Muscle of leg (tissue), 11 donors: ENCODE measurements around the gene TBX10. TPM values are rescaled to one million over a fixed set of nuclear protein-coding genes. Genes with fewer than 3 reads are reported as not detected.
"Not testable (repeated sequence)": the region's sequence is repeated elsewhere in the genome, so short reads cannot be mapped to it uniquely, and the experiment has no call there.

Experiments used
- DNase-seq: peaks from one replicate; pipeline ENCODE4 v3.0.0; 2013
- H3K27ac ChIP-seq: one replicate; pipeline ENCODE4 v1.5.1; 2013; ENCODE audit warnings: mild to moderate bottlenecking, low read length, control low read depth
- H3K27me3 ChIP-seq: one replicate; pipeline ENCODE4 v1.6.1; 2013; ENCODE audit warnings: low read length; ENCODE audit not compliant: control insufficient read depth, insufficient read depth
- H3K36me3 ChIP-seq: one replicate; pipeline ENCODE4 v1.6.1; 2013; ENCODE audit warnings: low read length; ENCODE audit not compliant: control insufficient read depth, insufficient read depth
- H3K4me1 ChIP-seq: one replicate; pipeline ENCODE4 v1.6.1; 2013; ENCODE audit warnings: low read length; ENCODE audit not compliant: control insufficient read depth, insufficient read depth
- H3K4me3 ChIP-seq: one replicate; pipeline ENCODE4 v1.5.1; 2013; ENCODE audit warnings: low read length, control low read depth
- H3K9me3 ChIP-seq: replicated peaks from 2 replicates; pipeline ENCODE4 v1.6.1; 2013; ENCODE audit warnings: low read depth, low read length; ENCODE audit not compliant: control insufficient read depth
- WGBS: methylation state at CpG from one replicate; pipeline ENCODE4 v1.1.5; 2013; ENCODE audit warnings: missing lambda C conversion rate; ENCODE audit not compliant: insufficient coverage; 5-methylcytosine and 5-hydroxymethylcytosine counted together
- polyA plus RNA-seq, 8 donors: library from polyadenylated mRNA; unstranded; fragments of 120-200 nt; gene quantifications; one replicate each; pipeline versions ENCODE4 v1.2.1 to v1.2.3, GENCODE V29; 2013; ENCODE audit warnings: inconsistent platforms in 1 of 8, low replicate concordance in 1 of 8; ENCODE audit not compliant: insufficient read length in 8 of 8, insufficient read depth in 1 of 8
- total RNA-seq: library from RNA; stranded (reverse); fragments of 120-200 nt; gene quantifications from one replicate; pipeline ENCODE4 v1.2.4, GENCODE V29; 2013

The TBX10 gene
- total and polyA plus RNA-seq, 9 donors = 0.40 TPM; not detected in 8

- H3K4me1 ChIP-seq = no peaks in the 10 kb centered on the region
- H3K36me3 ChIP-seq = no peaks in the 10 kb centered on the region
- H3K4me3 ChIP-seq = no peak overlapping the region
- no peak for DNase-seq
- WGBS = no CpG with 5 or more reads among the region's 1 CpG
- H3K9me3 ChIP-seq = no peaks in the 10 kb centered on the region
- H3K27ac ChIP-seq = no peak overlapping the region
- H3K27me3 ChIP-seq = peaks cover 9% of the 10 kb centered on the region
These were observed 42.7 kb downstream of the TBX10 start for GRCh38 chr11:67596753-67597300.

DNA sequence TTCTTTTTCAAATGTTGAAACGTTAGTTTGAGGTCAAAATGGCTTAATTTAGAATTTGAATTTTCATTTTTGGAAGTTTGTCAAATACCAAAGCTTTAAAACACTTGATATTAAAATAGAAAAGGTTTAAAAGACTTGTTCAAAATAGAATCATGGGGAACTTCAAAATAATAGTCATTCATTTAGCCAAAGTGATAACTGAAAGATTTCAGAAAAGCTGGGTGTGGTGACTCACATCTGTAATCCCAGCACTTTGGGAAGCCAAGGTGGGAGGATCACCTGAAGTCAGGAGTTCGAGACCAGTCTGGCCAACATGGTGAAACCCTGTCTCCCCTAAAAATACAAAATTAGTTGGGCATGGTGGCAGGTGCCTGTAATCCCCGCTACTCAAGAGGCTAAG lies 45.1 kb downstream of the TBX10 start:
- WGBS = no CpG with 5 or more reads among the region's 3 CpGs
- H3K4me1 ChIP-seq = no peaks in the 10 kb centered on the region
- no peaks in the 10 kb centered on the region for H3K9me3 ChIP-seq
- H3K4me3 ChIP-seq = no peak overlapping the region
- H3K36me3 ChIP-seq = no peaks in the 10 kb centered on the region
- no peak for DNase-seq
- no peaks in the 10 kb centered on the region for H3K27me3 ChIP-seq
- no peak overlapping the region for H3K27ac ChIP-seq

DNA sequence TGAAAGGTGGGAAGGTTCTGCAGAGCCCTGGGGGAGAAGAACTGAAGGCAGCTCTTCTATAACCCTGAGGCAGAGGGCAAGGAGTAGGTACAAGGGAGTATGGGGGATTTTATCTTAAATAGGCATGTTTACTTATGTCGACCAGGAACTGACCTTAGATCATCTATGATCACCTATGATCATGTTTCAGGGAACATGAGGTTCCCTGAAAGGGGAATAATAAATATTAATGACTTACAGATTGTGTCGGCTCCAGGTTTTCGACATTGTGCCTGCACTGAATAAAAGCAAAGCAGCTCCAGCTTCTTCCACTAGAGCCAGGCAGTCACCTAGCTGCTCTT lies 46.0 kb downstream of the TBX10 start:
- Histone ChIP-seq H3K4me1 (no peaks in the 10 kb centered on the region), H3K4me3 (no peak overlapping the region), H3K27ac (no peak overlapping the region), H3K9me3 (no peaks in the 10 kb centered on the region), H3K27me3 (no peaks in the 10 kb centered on the region), H3K36me3 (no peaks in the 10 kb centered on the region)
- no peak for DNase-seq
- no CpG with 5 or more reads among the region's 3 CpGs for WGBS

- H3K9me3 ChIP-seq = no peaks in the 10 kb centered on the region
- no peaks in the 10 kb centered on the region for H3K27me3 ChIP-seq
- no peak for DNase-seq
- whole genome bisulfite sequencing = 46% methylated on average over 11 of the region's 12 CpGs
- H3K4me1 ChIP-seq = no peaks in the 10 kb centered on the region
- no peaks in the 10 kb centered on the region for H3K36me3 ChIP-seq
- no peak overlapping the region for H3K27ac ChIP-seq
- no peak overlapping the region for H3K4me3 ChIP-seq
These were observed 46.5 kb downstream of the TBX10 start for GRCh38 chr11:67592880-67593564.

- peaks cover 20% of the 10 kb centered on the region for H3K36me3 ChIP-seq
- H3K9me3 ChIP-seq, H3K4me3 ChIP-seq, H3K27me3 ChIP-seq, DNase-seq, H3K27ac ChIP-seq: not testable (repeated sequence)
- 91% methylated on average over 3 of the region's 11 CpGs for WGBS
- peaks cover 14% of the 10 kb centered on the region for H3K4me1 ChIP-seq
These were observed 50.6 kb downstream of the TBX10 start for GRCh38 chr11:67588899-67589415.

DNA sequence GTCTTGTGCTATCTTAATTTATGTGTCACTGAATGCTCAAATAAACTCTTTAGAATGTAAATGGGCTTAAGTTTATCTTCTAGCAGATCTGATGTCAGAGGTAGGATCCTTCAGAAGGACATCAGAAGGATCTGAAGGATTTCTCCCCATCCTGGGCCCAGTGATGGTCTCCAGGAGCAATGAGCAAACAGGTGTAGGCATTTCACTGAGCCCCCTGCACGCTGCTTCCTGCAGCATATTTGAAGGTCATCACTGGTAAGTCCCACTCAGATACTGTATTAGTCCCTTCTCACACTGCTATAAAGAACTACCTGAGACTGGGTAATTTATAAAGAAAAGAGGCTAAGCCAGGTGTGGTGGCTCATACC lies 51.4 kb downstream of the TBX10 start:
- Histone ChIP-seq H3K9me3 (no peaks in the 10 kb centered on the region), H3K4me3 (no peak overlapping the region), H3K36me3 (peaks cover 20% of the 10 kb centered on the region), H3K4me1 (peaks cover 14% of the 10 kb centered on the region), H3K27ac (no peak overlapping the region), H3K27me3 (no peaks in the 10 kb centered on the region)
- DNase-seq = no peak
- WGBS = no CpG with 5 or more reads among the region's 1 CpG

DNA sequence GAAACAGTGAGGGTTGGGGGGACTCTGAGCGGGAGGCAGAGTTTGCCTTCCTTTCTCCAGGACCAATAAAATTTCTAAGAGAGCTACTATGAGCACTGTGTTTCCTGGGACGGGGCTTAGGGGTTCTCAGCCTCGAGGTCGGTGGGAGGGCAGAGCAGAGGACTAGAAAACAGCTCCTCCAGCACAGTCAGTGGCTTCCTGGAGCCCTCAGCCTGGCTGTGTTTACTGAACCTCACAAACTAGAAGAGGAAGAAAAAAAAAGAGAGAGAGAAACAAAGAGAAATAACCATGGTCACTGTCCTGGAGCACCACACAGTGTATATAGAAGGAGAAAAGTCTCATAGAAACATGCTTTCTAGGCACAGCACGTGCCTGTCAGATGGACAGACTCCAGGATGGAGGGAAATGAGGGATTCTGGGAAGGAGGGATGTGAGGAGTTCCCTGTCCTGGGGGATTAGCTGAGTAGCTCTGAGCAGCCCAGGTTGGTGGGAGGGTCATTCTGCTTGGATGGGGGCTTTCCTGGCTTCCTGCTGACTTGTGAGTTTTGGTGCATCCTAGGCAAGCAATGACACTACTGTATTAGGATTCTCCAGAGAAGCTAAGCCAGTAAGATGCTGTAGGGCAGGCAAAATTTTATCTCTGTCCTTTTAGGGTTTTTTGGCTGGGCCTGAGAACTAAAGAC lies 52.9 kb downstream of the TBX10 start:
- no peaks in the 10 kb centered on the region for H3K9me3 ChIP-seq
- WGBS = 67% methylated on average over 1 of the region's 5 CpGs
- H3K4me3 ChIP-seq = no peak overlapping the region
- H3K27me3 ChIP-seq = peaks cover 8% of the 10 kb centered on the region
- H3K4me1 ChIP-seq = peaks cover 20% of the 10 kb centered on the region
- H3K36me3 ChIP-seq = peaks cover 20% of the 10 kb centered on the region
- no peak overlapping the region for H3K27ac ChIP-seq
- no peak for DNase-seq

DNA sequence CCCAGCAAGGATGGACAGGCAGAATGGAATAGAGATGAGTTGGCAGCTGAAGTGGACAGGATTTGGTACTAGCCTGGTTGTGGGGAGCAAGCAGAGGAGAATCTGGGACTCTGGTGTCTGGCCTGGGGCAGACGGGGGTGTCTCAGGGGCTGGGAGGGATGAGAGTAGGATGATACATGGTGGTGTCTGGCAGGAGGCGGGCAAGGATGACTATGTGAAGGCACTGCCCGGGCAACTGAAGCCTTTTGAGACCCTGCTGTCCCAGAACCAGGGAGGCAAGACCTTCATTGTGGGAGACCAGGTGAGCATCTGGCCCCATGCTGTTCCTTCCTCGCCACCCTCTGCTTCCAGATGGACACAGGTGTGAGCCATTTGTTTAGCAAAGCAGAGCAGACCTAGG lies 53.7 kb downstream of the TBX10 start:
- H3K27ac ChIP-seq = no peak overlapping the region
- peaks cover 20% of the 10 kb centered on the region for H3K4me1 ChIP-seq
- no peak overlapping the region for H3K4me3 ChIP-seq
- no peaks in the 10 kb centered on the region for H3K9me3 ChIP-seq
- 91% methylated on average over 4 of the region's 4 CpGs for WGBS
- peaks cover 20% of the 10 kb centered on the region for H3K36me3 ChIP-seq
- no peak for DNase-seq
- peaks cover 15% of the 10 kb centered on the region for H3K27me3 ChIP-seq

DNA sequence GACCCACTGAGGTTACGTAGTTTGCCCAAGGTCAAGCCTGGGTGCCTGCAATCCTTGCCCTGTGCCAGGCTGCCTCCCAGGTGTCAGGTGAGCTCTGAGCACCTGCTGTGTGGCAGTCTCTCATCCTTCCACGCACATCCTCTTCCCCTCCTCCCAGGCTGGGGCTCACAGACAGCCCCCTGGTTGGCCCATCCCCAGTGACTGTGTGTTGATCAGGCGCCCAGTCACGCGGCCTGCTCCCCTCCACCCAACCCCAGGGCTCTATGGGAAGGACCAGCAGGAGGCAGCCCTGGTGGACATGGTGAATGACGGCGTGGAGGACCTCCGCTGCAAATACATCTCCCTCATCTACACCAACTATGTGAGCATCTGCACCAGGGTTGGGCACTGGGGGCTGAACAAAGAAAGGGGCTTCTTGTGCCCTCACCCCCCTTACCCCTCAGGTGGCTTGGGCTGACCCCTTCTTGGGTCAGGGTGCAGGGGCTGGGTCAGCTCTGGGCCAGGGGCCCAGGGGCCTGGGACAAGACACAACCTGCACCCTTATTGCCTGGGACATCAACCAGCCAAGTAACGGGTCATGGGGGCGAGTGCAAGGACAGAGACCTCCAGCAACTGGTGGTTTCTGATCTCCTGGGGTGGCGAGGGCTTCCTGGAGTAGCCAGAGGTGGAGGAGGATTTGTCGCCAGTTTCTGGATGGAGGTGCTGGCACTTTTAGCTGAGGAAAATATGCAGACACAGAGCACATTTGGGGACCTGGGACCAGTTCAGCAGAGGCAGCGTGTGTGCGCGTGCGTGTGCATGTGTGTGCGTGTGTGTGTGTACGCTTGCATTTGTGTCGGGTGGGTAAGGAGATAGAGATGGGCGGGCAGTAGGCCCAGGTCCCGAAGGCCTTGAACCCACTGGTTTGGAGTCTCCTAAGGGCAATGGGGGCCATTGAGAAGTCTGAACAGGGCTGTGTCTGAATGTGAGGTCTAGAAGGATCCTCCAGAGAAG lies 54.4 kb downstream of the TBX10 start:
- Histone ChIP-seq H3K27ac (peak overlapping the region; percentile 92), H3K9me3 (no peaks in the 10 kb centered on the region), H3K4me1 (peaks cover 20% of the 10 kb centered on the region), H3K27me3 (peaks cover 22% of the 10 kb centered on the region), H3K36me3 (peaks cover 20% of the 10 kb centered on the region), H3K4me3 (peak overlapping the region; percentile 84)
- WGBS = 87% methylated on average over 15 of the region's 21 CpGs
- peak; percentile 19 for DNase-seq
